GM20000 (cell line): ENCODE data around the gene SRSF12.
"Not testable (repeated sequence)": the region's sequence is repeated elsewhere in the genome, so short reads cannot be mapped to it uniquely, and the experiment has no call there.

Source experiments
- DNase-seq: peaks from one replicate; pipeline ENCODE4 v3.0.0; 2012; ENCODE audit warnings: low spot score
- CTCF ChIP-seq: IDR thresholded peaks from 2 replicates; pipeline ENCODE4 v1.5.1; 2012; ENCODE audit warnings: mild to moderate bottlenecking, control low read depth; ENCODE audit errors: extremely low read depth, missing control alignments

SRSF12 gene

GRCh38 chr6:89139509-89140346 is 21.9 kb upstream of the SRSF12 start:
- DNase-seq: no peak
- TF ChIP-seq CTCF: no peak

- TF ChIP-seq CTCF: no peak
- no peak for DNase-seq
These were observed 20.3 kb upstream of the SRSF12 start for GRCh38 chr6:89138173-89138572.

GRCh38 chr6:89134723-89135122 is 16.9 kb upstream of the SRSF12 start:
- DNase-seq: no peak
- no peak for TF ChIP-seq CTCF

- no peak for TF ChIP-seq CTCF
- no peak for DNase-seq
These were observed 16.1 kb upstream of the SRSF12 start for GRCh38 chr6:89133981-89134380.

- DNase-seq: no peak
- no peak for TF ChIP-seq CTCF
These were observed 14.2 kb upstream of the SRSF12 start for GRCh38 chr6:89132057-89132456.

GRCh38 chr6:89131599-89131998 is 13.7 kb upstream of the SRSF12 start:
- no peak for TF ChIP-seq CTCF
- DNase-seq: no peak

- not testable (repeated sequence) for DNase-seq
These were observed 10.4 kb upstream of the SRSF12 start for GRCh38 chr6:89128256-89128671.

- TF ChIP-seq CTCF: peak; percentile 38
- peak; percentile 64 for DNase-seq
These were observed 4.8 kb upstream of the SRSF12 start for GRCh38 chr6:89122625-89123024.
